Measurements from ENCODE around the gene BMP2K.

GRCh38 chr4:78796526-78796925, 20.4 kb downstream of the BMP2K start:
- no peak for TF ChIP-seq CTCF (IDR thresholded peaks at IDR 0.05; ENCODE audit: insufficient read depth, low read depth, low read length)
- no peak for TF ChIP-seq EZH2 (IDR thresholded peaks at IDR 0.05; ENCODE audit: insufficient read depth, low read length)
